H9 (cell line): Measurements from ENCODE around the gene CTBS. TPM values are rescaled to one million over a fixed set of nuclear protein-coding genes. Genes with fewer than 3 reads are reported as not detected.

Experiments
- DNase-seq: peaks from one replicate; pipeline ENCODE4 v3.0.0-alpha.2; 2017
- H2AFZ ChIP-seq: one replicate; pipeline ENCODE4 v1.6.1; 2013; ENCODE audit warnings: mild to moderate bottlenecking, low read length, control low read depth, moderate library complexity
- H2AK5ac ChIP-seq: 2 replicates; pipeline ENCODE4 v1.6.1; 2013; ENCODE audit warnings: low read length, control low read depth, mixed read lengths; ENCODE audit not compliant: insufficient read length
- H2BK120ac ChIP-seq: one replicate; pipeline ENCODE4 v1.6.1; 2013; ENCODE audit warnings: low read depth, mild to moderate bottlenecking, low read length, control low read depth, inconsistent platforms; ENCODE audit not compliant: poor library complexity, severe bottlenecking
- H2BK12ac ChIP-seq: 2 replicates; pipeline ENCODE4 v1.6.1; 2013; ENCODE audit warnings: low read length, control low read depth, mixed read lengths, low read depth; ENCODE audit not compliant: insufficient read length
- H2BK15ac ChIP-seq: 2 replicates; pipeline ENCODE4 v1.6.1; 2013; ENCODE audit warnings: low read depth, low read length, control low read depth
- H2BK20ac ChIP-seq: one replicate; pipeline ENCODE4 v1.6.1; 2013; ENCODE audit warnings: low read depth, mild to moderate bottlenecking, low read length, control low read depth, inconsistent platforms; ENCODE audit not compliant: poor library complexity, severe bottlenecking
- H2BK5ac ChIP-seq: 2 replicates; pipeline ENCODE4 v1.6.1; 2013; ENCODE audit warnings: low read length, control low read depth, mixed read lengths; ENCODE audit not compliant: insufficient read length
- H3K14ac ChIP-seq: 2 replicates; pipeline ENCODE4 v1.6.1; 2013; ENCODE audit warnings: low read length, control low read depth; ENCODE audit not compliant: insufficient read depth
- H3K18ac ChIP-seq: 2 replicates; pipeline ENCODE4 v1.6.1; 2013; ENCODE audit warnings: low read depth, mild to moderate bottlenecking, mixed read lengths, low read length, control low read depth; ENCODE audit not compliant: insufficient read length
- H3K23ac ChIP-seq: 2 replicates; pipeline ENCODE4 v1.6.1; 2013; ENCODE audit warnings: low read length, control low read depth, mixed read lengths, low read depth; ENCODE audit not compliant: insufficient read length
- H3K23me2 ChIP-seq: 2 replicates; pipeline ENCODE4 v1.6.1; 2013; ENCODE audit warnings: low read depth, mild to moderate bottlenecking, mixed read lengths, low read length, control low read depth; ENCODE audit not compliant: insufficient read length, poor library complexity, severe bottlenecking
- H3K27ac ChIP-seq: 2 replicates; pipeline ENCODE4 v1.5.1; 2013; ENCODE audit warnings: low read length, control low read depth, mixed read lengths, low read depth; ENCODE audit not compliant: insufficient read length
- H3K27me3 ChIP-seq: 2 replicates; pipeline ENCODE4 v1.6.1; 2013; ENCODE audit warnings: low read length, control low read depth, inconsistent platforms; ENCODE audit not compliant: insufficient read depth
- H3K4ac ChIP-seq: 2 replicates; pipeline ENCODE4 v1.6.1; 2013; ENCODE audit warnings: low read depth, mild to moderate bottlenecking, control low read depth, inconsistent platforms, low read length, moderate library complexity
- H3K4me1 ChIP-seq: 2 replicates; pipeline ENCODE4 v1.6.1; 2013; ENCODE audit warnings: low read length, control low read depth, inconsistent platforms; ENCODE audit not compliant: insufficient read depth
- H3K4me2 ChIP-seq: 2 replicates; pipeline ENCODE4 v1.6.1; 2013; ENCODE audit warnings: low read length, control low read depth, mixed read lengths; ENCODE audit not compliant: insufficient read length, insufficient read depth
- H3K56ac ChIP-seq: 2 replicates; pipeline ENCODE4 v1.6.1; 2013; ENCODE audit warnings: low read depth, mild to moderate bottlenecking, mixed read lengths, low read length, control low read depth; ENCODE audit not compliant: insufficient read length
- H3K79me1 ChIP-seq: 2 replicates; pipeline ENCODE4 v1.6.1; 2013; ENCODE audit warnings: low read depth, mild to moderate bottlenecking, moderate library complexity, low read length, control low read depth, inconsistent platforms; ENCODE audit not compliant: insufficient read depth, poor library complexity, severe bottlenecking
- H3K79me2 ChIP-seq: 2 replicates; pipeline ENCODE4 v1.6.1; 2013; ENCODE audit warnings: low read length, control low read depth, inconsistent platforms; ENCODE audit not compliant: insufficient read depth
- H3K9ac ChIP-seq: 2 replicates; pipeline ENCODE4 v1.6.1; 2013; ENCODE audit warnings: low read length, control low read depth, mixed read lengths; ENCODE audit not compliant: insufficient read length; ENCODE audit errors: extremely low read depth
- H3K9me3 ChIP-seq: one replicate; pipeline ENCODE4 v1.6.1; 2013; ENCODE audit warnings: low read depth, low read length, inconsistent platforms; ENCODE audit not compliant: control insufficient read depth
- H3T11ph ChIP-seq: one replicate; pipeline ENCODE4 v1.6.1; 2013; ENCODE audit warnings: mild to moderate bottlenecking, low read length, control low read depth, inconsistent platforms
- H4K20me1 ChIP-seq: one replicate; pipeline ENCODE4 v1.6.1; 2013; ENCODE audit not compliant: control insufficient read depth, insufficient read length, insufficient read depth
- H4K5ac ChIP-seq: 2 replicates; pipeline ENCODE4 v1.6.1; 2013; ENCODE audit warnings: low read depth, mild to moderate bottlenecking, mixed read lengths, low read length, control low read depth; ENCODE audit not compliant: insufficient read length
- H4K8ac ChIP-seq: replicated peaks from 2 replicates; pipeline ENCODE4 v1.6.1; 2013; ENCODE audit warnings: low read length, control low read depth, mixed read lengths, low read depth; ENCODE audit not compliant: insufficient read length
- H4K91ac ChIP-seq: 2 replicates; pipeline ENCODE4 v1.6.1; 2013; ENCODE audit warnings: low read depth, mild to moderate bottlenecking, moderate library complexity, mixed read lengths, low read length, control low read depth; ENCODE audit not compliant: insufficient read length
- H3K27ac Mint-ChIP-seq, 3 experiments: 2 replicates in 2 of 3; 3 replicates in 1 of 3; pipeline ENCODE4 v1.8.0; 2020 to 2021; ENCODE audit warnings: mixed read lengths in 3 of 3, mild to moderate bottlenecking in 1 of 3, moderate library complexity in 1 of 3
- H3K27me3 Mint-ChIP-seq: 2 replicates; pipeline ENCODE4 v1.8.0; 2021; ENCODE audit warnings: low read depth, mild to moderate bottlenecking, moderate library complexity, mixed read lengths
- H3K36me3 Mint-ChIP-seq, 3 experiments: 2 replicates in 2 of 3; 3 replicates in 1 of 3; pipeline ENCODE4 v1.8.0; 2020 to 2021; ENCODE audit warnings: low read depth in 3 of 3, mixed read lengths in 3 of 3; ENCODE audit not compliant: insufficient read depth in 1 of 3
- H3K4me1 Mint-ChIP-seq, 2 experiments: 2 replicates each; pipeline ENCODE4 v1.8.0; 2020; ENCODE audit warnings: mixed read lengths in 2 of 2
- H3K4me3 Mint-ChIP-seq, 2 experiments: 2 replicates in 1 of 2; 3 replicates in 1 of 2; pipeline ENCODE4 v1.8.0; 2020 to 2021; ENCODE audit warnings: mild to moderate bottlenecking in 2 of 2, mixed read lengths in 2 of 2, moderate library complexity in 1 of 2
- H3K9me3 Mint-ChIP-seq, 2 experiments: 2 replicates in 1 of 2; 3 replicates in 1 of 2; pipeline ENCODE4 v1.8.0; 2020; ENCODE audit warnings: mild to moderate bottlenecking in 2 of 2, mixed read lengths in 2 of 2, moderate library complexity in 1 of 2
- WGBS: extraction: QIAGEN DNeasy Blood & Tissue Kit; methylation state at CpG from one replicate; pipeline ENCODE4 v1.1.7; 2013; ENCODE audit warnings: missing lambda C conversion rate, low lambda C conversion rate, mixed read lengths; ENCODE audit not compliant: insufficient read length; ENCODE audit errors: extremely low coverage; 5-methylcytosine and 5-hydroxymethylcytosine counted together
- total RNA-seq: library from RNA; stranded (reverse); gene quantifications from 2 replicates; pipeline ENCODE4 v1.2.1, GENCODE V29; 2021
- TF ChIP-seq, protein P1 (sequence below): fragments of 200-600 bp; sonication (generic); conservative IDR thresholded peaks from 3 replicates; pipeline ENCODE4 v1.8.0; 2021; ENCODE audit warnings: antibody characterized with exemption, mild to moderate bottlenecking

CTBS gene
- total RNA-seq, 1 experiment from 2014 or later = 2.8 TPM

DNA sequence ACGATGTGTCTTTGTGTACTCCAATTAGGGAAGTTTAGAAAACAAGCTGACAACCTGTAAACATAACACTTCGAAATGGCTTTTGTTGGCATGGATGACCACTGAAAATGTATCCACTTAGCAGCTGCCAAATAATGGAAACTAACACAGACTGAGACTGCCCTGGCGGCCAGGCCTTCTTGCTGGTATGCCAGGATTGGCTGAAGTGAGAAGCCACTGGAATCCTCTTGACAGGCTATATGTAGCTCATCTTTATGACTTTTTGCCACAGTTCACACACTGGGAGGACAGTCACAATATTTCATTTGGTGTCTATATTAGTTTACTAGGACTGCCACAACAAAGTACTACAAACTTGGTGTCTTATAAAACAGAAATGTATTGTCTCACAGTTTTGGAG lies 12.9 kb upstream of the CTBS start:
- Histone ChIP-seq H2AFZ (no peak overlapping the region), H2AK5ac (no peak overlapping the region), H3K4ac (no peak overlapping the region), H3K79me1 (no peaks in the 10 kb centered on the region), H2BK120ac (no peak overlapping the region), H2BK5ac (no peak overlapping the region), H3K14ac (no peak overlapping the region), H4K5ac (no peak overlapping the region), H2BK20ac (no peak overlapping the region), H3K4me2 (no peak overlapping the region), H4K20me1 (no peaks in the 10 kb centered on the region), H3K79me2 (no peaks in the 10 kb centered on the region), H2BK15ac (no peak overlapping the region), H3K56ac (no peak overlapping the region), H3K18ac (no peak overlapping the region), H3K9me3 (peaks cover 4% of the 10 kb centered on the region), H4K91ac (no peak overlapping the region), H4K8ac (no peak overlapping the region), H3K23ac (no peak overlapping the region), H3K27ac (no peak overlapping the region), H3T11ph (no peak overlapping the region), H3K4me1 (no peaks in the 10 kb centered on the region; the same call in 1 of the 2 replicates), H2BK12ac (no peak overlapping the region), H3K23me2 (no peaks in the 10 kb centered on the region), H3K9ac (no peak overlapping the region), H3K27me3 (no peaks in the 10 kb centered on the region)
- TF ChIP-seq, protein P1, sequence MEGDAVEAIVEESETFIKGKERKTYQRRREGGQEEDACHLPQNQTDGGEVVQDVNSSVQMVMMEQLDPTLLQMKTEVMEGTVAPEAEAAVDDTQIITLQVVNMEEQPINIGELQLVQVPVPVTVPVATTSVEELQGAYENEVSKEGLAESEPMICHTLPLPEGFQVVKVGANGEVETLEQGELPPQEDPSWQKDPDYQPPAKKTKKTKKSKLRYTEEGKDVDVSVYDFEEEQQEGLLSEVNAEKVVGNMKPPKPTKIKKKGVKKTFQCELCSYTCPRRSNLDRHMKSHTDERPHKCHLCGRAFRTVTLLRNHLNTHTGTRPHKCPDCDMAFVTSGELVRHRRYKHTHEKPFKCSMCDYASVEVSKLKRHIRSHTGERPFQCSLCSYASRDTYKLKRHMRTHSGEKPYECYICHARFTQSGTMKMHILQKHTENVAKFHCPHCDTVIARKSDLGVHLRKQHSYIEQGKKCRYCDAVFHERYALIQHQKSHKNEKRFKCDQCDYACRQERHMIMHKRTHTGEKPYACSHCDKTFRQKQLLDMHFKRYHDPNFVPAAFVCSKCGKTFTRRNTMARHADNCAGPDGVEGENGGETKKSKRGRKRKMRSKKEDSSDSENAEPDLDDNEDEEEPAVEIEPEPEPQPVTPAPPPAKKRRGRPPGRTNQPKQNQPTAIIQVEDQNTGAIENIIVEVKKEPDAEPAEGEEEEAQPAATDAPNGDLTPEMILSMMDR = no peak
- no peak overlapping the region for H3K4me3 Mint-ChIP-seq
- H3K9me3 Mint-ChIP-seq = peaks cover 9 to 23% of the 10 kb centered on the region in 2 experiments
- peaks cover 20 to 25% of the 10 kb centered on the region in 2 experiments for H3K4me1 Mint-ChIP-seq
- H3K27ac Mint-ChIP-seq = no peak overlapping the region
- no peak for DNase-seq
- no CpG with 5 or more reads among the region's 3 CpGs for WGBS
- no peaks in the 10 kb centered on the region; the same call in 1 of the 2 replicates for H3K27me3 Mint-ChIP-seq
- H3K36me3 Mint-ChIP-seq = peaks cover 3 to 22% (median 7%) of the 10 kb centered on the region in 3 experiments; a peak in 5 of 7 replicates
